HG03378 (cell line): ENCODE results near the gene NUP214.
"Not testable (repeated sequence)": the region's sequence is repeated elsewhere in the genome, so short reads cannot be mapped to it uniquely, and the experiment has no call there.

Source experiments
- ATAC-seq: cut with Tn5 transposase; IDR thresholded peaks from one replicate; pipeline ENCODE4 v1.9.1; 2021; ENCODE audit warnings: mild to moderate bottlenecking, moderate library complexity; ENCODE audit not compliant: unreplicated experiment

Gene NUP214

DNA sequence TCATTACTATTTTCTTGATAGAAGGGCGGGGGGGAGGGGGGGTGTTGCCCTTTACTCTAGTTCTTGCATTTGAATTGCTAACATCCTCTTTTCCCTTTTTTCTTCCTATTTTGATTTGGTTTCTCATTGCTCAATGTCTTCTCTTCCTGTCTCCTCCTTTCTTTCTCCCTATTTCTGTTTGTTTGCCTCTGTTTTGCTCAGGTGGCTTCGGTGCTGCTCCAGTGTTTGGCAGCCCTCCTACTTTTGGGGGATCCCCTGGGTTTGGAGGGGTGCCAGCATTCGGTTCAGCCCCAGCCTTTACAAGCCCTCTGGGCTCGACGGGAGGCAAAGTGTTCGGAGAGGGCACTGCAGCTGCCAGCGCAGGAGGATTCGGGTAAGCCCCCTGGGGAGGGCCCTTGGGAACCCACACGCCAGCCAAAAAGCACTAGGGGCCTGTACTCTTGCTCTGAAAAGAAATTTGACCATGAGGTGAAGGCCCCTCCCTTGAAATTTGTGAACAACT, 102.6 kb downstream of the NUP214 start:
- ATAC-seq, result no peak

DNA sequence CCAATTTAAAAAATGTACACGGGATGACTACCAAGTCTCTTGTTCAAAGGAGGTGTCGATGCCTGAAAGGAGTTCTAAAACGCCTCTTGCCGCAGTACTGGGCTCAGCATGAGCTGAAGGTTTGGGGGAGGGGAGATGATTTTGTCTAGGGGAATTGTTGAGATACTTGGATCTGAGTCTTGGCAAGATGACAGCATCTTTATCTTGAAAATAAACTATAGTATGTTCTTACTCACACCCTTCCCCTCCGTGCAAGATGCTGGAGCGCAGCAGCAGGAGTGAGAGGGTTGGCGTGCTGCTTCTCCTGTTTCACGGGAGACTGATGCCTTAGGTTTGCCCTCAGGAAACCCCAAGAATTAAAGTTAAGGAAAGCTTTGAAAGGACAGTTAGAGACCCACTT, 103.6 kb downstream of the NUP214 start:
- ATAC-seq, result no peak

DNA sequence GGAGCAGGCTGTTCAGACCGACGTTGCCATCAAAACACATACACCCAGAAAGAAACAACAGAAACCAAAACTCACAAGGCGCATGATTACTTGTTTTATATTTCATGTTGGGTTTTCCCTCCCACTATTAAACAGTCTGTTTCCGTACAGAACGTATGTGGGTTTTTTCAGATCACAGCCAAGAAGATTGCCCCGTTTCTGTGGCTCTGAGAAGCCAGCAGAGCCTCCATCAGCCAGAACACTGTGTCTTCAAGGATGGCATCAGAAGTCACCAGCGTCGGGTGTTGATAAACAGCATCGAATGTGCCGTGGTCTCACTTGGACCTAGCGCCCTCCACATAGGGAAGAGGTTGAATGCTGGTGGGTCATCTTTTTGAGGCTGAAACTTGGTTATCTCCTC, 108.2 kb downstream of the NUP214 start:
- ATAC-seq, result no peak

DNA sequence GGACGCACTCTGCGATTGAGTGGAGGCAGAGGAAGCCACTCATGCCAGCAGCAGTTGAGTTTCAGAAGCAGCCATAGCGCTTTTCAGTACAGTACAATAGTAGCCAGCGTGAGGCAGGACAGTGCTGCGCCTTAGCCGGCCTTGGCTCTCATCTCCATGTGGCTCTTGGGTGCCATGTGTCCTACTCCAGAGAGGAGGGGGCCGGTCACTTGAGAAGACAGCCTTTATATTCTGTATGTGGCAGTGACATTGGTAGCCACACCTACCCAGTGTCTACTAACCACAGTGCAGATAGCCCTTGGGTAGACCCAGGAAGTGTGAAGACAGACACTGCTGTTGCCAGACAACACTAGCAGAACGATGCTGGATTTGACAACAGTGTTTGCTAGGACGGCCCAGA, 108.6 kb downstream of the NUP214 start:
- no peak for ATAC-seq

DNA sequence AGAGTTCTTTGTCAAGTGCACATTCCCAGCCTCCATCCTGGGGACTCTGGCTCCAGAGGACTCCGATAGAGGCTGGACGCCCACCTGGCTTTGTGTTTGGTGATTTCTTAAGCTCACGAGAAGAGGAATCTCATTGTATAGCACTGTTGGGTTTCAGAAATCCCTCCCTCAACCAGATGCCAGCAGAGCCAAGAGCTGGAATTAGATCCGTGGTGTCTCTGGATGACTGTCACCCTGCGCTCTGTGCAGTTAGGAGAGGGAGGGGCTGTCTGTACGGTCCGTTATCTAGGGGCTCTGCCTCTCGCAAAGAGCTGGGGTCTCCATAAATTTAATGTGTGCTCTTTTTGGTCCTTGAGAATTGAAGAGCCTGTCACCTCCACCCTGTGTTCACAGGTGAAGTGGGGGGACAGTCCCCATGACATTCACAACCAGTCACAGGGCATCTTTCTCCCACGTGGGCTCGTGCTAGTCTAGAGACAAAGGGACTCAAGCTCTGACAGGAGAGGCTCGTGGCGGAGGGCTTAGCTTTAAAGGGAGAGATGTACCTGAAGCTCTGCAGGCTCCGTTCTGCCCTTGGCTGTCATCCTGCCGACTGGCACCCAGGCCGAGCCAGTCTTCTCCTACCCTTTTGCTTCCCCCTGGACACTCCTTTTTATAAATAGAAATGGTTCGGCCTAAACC, 109.6 kb downstream of the NUP214 start:
- no peak for ATAC-seq

DNA sequence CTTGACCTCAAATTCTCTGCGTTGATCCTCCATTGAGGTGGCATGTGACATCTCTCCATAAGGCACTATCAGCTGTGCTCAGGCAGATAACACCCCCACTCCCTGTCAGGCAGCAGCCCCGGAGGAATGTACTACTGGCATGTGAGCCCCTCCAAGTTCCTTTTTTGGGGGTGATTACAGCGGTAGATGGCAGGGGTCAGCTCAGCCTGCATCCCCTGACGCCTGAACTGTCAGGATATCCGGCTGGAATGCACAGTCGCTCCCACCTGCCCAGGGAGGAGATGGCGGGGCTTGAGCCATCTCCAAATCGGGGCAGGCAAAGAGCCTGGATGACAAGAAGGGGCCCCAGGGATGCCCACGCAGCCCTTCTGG, 110.1 kb downstream of the NUP214 start:
- no peak for ATAC-seq

DNA sequence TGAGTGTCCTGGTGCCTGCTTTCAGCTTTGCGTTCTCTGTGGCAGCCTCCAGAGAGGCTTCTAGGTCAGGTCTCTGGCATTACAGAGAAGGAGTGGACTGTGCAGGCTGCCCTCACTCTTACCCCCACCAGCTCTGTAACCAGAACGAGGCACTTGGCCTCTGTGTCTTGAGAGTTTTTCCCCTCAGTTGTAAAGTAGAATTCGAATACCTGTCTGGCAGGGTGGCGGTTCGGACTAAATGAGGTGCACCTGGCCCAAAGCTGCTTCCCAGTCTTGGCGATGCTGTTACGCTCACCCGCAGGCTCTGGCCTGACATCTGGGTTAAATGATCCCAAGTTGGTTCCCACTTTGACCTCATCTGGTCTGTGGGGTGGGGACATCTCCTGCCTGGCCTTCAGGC, 110.8 kb downstream of the NUP214 start:
- ATAC-seq, result no peak

DNA sequence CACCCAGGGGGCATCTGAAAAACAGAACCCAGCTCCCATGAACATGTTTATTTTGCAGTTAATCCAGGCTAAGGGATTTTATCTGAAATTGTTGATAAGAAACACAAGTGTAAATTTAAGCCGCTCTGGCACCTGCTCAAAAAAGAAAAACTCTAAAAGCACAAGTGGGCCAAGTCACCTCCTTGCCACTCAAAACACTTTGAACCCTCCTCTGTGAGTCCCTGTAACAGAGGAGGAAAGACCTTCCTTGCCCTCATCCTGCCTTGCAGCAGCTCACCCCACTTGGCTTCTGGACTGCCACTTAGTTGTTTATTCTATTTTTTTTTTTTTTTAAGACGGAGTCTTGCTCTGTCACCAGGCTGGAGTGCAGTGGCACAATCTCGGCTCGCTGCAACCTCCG, 111.4 kb downstream of the NUP214 start:
- ATAC-seq, result no peak

DNA sequence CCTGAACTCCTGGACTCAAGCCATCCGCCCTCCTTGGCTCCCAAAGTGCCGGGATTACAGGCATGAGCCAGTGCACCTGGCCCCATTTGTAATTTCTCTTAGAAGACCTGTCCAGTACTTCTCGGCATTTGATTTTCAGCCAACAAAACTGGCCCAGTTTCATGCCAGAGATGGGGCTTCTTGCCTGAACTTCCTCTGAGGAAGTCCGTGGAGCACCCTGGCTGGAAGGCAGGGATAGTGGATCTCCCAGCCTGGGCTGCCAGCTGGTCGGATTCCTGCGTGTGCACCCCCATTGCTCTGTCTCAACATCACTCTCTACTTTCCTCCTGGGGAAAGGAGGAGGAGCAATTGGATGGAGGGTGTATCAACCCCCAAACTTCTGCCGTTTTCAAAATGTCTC, 111.9 kb downstream of the NUP214 start:
- ATAC-seq, result no peak

DNA sequence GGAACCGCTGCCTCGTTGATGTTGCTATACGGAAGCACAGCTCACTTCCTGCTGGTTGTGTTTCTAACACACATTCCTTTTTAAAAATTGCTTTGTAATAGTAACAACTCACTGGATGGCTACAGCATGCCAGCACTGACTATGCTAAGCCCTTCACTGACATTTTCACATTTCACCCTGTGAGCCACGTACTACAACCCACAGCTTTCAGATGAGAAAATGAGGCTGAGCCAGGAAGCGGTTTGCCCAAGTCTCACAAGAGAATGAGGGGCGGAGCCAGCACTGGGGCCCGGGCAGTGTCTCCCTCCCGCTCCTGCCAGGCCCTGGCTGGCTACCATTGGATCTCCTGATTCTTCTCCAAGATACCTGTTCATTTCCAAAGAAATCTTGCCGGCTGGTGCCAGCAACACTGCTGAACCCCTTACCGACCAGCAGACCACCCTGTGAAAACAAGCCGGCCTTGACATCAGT, 112.6 kb downstream of the NUP214 start:
- ATAC-seq, result peak; percentile 69

DNA sequence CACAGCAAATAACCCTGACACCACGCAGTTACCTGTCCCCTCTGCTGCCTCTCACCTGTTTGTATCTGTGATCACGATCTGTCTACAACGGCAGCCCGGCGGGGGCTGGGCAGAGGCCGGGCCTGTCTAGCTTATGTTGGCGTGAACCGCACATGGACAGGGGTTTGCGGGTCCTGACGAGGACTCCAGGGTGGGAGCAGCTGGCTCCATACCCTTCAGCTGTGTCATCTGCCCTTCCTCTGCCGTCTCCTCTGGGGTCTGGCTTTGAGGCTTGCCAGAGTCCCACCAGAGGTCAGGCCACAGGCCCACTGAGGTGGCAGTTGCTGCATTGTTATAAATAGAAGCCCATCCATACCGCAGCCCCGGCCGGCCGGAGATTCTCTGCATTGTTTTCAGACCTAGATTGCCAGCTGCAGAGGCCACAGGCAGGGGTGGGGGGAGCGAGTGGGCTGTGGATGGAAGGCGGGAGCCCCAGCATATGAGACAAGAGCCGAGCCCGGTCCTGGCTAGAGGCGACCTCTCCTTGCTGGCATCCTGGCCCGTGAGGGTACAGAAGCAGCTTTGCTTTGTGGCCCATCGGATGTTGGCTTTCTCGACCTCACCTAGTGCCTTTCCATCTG, 113.1 kb downstream of the NUP214 start:
- ATAC-seq, result no peak

DNA sequence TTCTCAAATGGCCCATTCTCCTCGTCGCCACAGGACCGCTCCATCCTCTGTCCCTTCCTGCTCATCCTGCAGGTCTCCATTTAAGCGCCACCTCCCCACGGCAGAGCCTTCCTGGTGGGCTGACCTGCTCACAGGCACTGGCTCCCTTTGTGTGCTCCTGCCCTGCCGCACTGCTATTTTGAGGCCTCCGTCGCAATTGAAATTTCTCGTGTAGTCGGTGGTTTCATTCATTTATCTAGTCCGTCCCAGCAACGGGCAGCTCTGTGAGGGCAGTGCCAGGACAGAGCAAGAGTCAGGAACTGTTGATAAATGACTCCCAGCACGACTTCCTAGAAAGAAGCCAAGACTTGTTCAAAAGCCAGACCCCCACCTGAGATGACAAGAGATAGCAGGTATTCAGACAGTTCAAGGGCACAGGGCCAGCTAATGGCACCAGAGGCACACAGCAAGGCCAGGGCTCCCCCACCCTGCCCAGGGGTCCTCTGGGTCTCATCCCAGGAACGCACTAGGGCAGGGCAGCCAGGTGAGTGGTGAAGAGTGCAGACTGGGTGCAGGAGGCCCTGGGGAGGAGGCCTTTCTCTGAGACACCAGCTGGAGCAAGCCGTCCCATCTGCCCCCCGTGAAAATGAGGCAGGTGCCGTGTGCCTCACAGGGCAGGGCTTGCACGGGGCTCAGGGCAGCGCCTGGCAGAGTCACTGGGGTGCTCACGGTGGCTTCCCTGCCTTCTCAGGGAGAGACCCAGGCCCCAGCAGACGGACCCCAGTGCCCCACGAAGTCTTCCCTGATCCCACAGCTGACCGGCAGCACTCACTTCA, 114.0 kb downstream of the NUP214 start:
- ATAC-seq, result no peak

DNA sequence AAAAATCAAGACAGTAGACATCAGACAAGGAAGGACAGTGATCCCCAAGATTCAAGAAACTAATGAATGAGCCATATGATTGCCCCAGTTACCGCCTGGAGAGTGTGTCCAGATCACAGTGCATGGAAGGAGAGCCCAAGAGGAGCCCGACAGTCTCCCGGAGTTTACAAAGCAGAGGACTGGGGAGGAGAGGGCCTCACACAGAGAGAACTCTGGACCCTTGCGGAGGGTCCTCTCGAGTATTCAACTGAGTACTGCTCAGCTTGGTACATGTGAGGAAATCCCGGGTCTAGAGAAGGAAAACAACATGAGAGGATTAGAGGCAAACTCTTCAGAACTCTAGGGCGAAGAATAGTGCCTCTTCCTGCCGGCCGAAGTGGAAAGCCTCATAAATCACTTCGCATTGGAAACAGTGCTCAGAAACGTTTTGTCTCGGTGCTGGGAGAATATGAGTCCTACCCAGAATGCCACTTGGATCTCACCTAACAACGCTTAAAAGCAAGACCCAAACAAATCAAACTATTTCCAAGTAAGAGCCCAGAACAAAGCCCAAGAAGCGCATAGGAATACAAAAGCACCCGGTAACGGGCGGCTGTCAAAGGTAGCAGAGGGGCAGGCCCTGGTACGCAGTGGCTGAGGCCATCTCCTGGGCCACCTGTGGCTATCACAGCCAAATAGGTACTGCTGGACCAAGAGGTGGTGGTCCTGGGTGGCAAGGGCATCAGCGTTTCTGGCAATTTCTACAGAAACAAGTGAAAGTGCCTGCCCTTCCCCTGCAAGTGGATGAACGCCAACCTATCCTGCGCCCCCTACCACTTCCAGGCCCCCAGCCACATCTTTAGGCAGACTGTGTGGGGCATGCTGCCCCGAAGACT, 114.9 kb downstream of the NUP214 start:
- ATAC-seq, result no peak

DNA sequence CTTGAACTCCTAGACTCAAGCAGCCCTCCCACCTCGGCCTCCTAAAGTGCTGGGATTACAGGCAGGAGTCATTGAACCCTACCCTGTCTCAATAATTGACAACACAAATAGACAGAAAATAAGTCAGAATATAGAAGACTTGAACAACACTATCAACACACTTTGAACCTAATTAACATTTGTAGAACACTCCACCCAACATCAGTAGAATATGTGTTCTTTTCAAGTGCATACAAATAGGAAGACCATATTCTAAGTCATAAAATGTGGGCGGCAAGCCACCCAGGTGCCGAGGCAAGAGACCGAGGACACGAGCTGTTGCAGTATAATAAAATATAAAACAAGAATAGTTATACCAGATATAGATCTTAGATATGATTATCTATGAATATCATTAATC, 118.9 kb downstream of the NUP214 start:
- ATAC-seq, result not testable (repeated sequence)

DNA sequence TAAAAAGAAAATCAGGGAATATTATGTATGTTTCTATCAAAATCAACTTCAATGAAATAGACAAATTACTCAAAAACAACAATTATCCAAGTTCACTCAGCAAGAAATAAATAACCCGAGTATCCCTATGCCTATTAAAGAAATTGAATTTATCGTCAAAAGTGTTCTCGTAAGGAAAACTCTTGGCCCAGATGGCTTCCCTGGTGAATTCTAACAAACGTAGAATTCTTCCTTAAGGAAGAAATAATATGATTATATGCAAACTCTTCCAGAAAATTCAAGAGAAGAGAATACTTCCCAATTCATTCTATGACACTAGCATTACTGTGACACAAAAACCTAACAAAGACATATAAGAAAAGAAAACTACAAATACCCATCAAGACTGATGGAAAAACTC, 121.2 kb downstream of the NUP214 start:
- ATAC-seq, result no peak

DNA sequence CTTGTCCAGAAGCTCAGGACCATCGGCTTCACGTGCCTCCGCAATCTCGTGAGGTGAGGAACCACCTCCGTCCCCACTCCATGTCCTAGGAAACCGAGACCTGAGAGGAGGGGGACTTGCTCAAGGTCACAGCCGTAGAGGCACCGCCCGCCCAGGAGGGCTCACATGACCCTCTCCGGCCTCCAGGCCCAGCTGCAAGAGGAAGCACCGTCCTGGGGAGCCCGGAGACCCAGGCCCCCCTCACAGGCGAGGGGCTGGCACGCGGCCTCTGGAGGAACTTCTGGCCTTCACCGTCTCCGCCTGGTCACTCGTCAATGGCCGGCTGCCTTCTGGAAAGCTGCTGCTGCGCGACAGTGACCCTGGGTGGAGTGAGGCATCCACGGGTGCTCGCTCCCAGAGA, 126.7 kb downstream of the NUP214 start:
- no peak for ATAC-seq

DNA sequence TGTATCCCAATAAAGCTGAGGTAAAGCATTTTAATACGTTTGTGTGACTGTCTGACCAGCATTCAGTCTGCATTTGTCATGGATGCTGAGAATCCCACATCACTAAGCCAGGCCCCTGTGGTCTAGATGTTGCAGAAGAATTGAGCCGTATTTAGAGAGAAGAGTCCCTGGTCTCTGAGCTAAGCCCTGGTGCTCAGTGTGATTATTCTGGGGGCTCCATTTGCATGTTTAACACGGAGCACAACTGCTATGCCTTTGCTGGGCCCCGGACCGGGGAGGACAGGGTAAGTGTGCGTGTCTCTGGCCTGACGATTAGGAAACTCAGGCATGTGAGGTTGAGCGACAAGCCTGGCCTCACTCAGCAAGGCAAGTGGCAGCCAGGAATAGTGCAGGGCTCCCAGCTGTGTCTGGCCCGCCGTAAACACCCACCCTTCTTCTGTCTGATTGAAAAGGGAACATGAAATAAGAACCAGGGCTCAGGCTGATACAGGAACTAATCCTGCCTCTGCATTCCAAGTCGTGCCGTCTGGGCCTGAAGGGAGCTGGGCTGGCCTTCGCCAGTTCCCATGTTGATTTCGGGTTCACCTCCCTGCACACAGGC, 128.6 kb downstream of the NUP214 start:
- ATAC-seq, result no peak

DNA sequence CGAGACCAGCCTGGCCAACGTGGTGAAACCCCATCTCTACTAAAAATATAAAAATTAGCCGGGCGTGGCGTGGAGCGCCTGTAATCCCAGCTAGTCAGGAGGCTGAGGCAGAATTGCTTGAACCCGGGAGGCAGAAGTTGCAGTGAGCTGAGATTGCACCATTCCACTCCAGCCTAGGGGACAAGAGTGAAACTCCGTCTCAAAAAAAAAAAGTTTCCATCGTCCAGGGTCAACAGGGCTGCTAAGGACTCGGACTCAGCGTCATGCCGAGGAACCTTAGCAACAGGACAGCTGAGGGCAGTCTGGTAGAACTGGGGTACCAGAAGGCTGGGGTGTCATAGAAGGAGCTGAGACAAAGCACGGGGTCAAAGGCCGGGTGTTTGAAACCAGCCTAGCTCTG, 129.2 kb downstream of the NUP214 start:
- ATAC-seq, result no peak

DNA sequence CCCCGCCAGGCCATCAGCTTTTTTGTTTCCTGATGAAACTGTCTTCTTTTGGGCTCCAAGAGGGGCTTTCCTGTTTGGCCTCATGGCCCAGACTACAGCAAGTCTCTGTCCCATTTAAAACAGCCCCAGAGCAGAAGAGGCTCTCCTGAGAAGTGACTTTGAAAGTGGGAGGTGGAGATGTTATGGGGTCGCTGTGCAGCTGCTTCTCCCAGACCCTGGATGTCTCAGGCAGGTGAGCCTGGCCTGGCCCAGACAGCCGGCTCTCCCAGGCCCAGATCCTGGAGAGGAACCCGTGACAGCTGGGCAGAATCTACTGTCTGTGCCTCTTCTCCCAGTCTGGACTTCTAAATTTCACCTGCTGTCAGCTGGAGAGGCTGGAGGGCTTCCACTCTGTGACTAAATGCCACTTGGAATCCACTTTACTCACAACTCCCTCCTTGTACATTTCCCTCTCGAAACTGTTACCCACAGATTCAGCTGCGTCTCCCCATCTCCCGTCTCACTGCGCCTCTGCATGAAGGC, 130.4 kb downstream of the NUP214 start:
- ATAC-seq, result no peak
